Pancreas (tissue), 10 donors: ENCODE results near the gene TMEM263. TPM values are rescaled to one million over a fixed set of nuclear protein-coding genes. Genes with fewer than 3 reads are reported as not detected.
"Not testable (repeated sequence)": the region's sequence is repeated elsewhere in the genome, so short reads cannot be mapped to it uniquely, and the experiment has no call there.

ENCODE experiments used
- ATAC-seq, 4 donors: fragments of 200-7000 bp; cut with Tn5 transposase; one replicate each; pipeline versions ENCODE4 v1.8.0 to v1.9.1; 2020; ENCODE audit warnings: mild to moderate bottlenecking in 4 of 4, moderate library complexity in 4 of 4
- DNase-seq, 6 donors: peaks; one replicate each; pipeline ENCODE4 v3.0.0-alpha.2; 2020
- FAIRE-seq: peaks from 2 replicates; lab custom pipeline; 2012; peaks lifted over from hg19 to GRCh38; lab: Jason Lieb, UNC
- H3K27ac ChIP-seq, 4 donors: fragments of 200-600 bp; sonication (generic); 1 replicate in 3 of 4; 2 replicates in 1 of 4; pipeline versions ENCODE4 v1.5.0 to v1.8.0; 2020
- H3K27me3 ChIP-seq, 4 donors: fragments of 200-600 bp; one replicate each; pipeline ENCODE4 v1.8.0; 2021
- H3K36me3 ChIP-seq, 3 donors: fragments of 200-600 bp; sonication (generic) in 1 of 3; one replicate each; pipeline versions ENCODE4 v1.5.0 to v1.8.0; 2020 to 2021
- H3K4me1 ChIP-seq, 3 donors: fragments of 200-600 bp; one replicate each; pipeline ENCODE4 v1.8.0; 2021
- H3K4me3 ChIP-seq, 4 donors: fragments of 200-600 bp; sonication (generic) in 2 of 4; one replicate each; pipeline versions ENCODE4 v1.5.0 to v1.8.0; 2020 to 2021
- H3K9me3 ChIP-seq, 4 donors: fragments of 200-600 bp; one replicate each; pipeline ENCODE4 v1.8.0; 2021
- WGBS, 2 donors: extraction: QIAGEN DNeasy Blood & Tissue Kit; methylation state at CpG; one replicate each; pipeline ENCODE4 v1.1.7; 2013; 5-methylcytosine and 5-hydroxymethylcytosine counted together
- intact Hi-C, 3 donors: fragments of 100-400 bp; cut with DNase I; formaldehyde crosslinking; loops; one replicate each; pipeline versions ENCODE4 v1.11.1 to v1.14.2; 2022
- polyA plus RNA-seq, 2 donors: library from polyadenylated mRNA; stranded (reverse); fragments of 200-250 nt; gene quantifications; one replicate each; pipeline ENCODE4 v1.2.3, GENCODE V29; 2013
- total RNA-seq, 6 donors: library from RNA; stranded (reverse); fragmentation: NEBNext Ultra II Directional in 4 of 6; extraction: Animal tissue kit (Norgen Biotek cat#: 25700) in 4 of 6; gene quantifications; one replicate each; pipeline versions ENCODE4 v1.2.1 to v1.2.4, GENCODE V29; 2021 to 2023
- TF ChIP-seq, protein P1 (sequence below), 4 donors: fragments of 200-600 bp; sonication (generic) in 3 of 4; IDR thresholded peaks; one replicate each; pipeline versions ENCODE4 v1.5.0 to v1.8.0; 2021; ENCODE audit warnings: antibody characterized with exemption in 4 of 4
- donor health status: healthy with polysubstance abuse.
- donor health status: DM: no; HTN: no; CAD: no; lungs with moderate emphysema.
- donor health status: DM: no; HTN: no; CAD: no.
- donor health status: control.
- donor health status: control.
- donor health status: Bipolar disorder and iron deficiency.
- donor health status: DM: yes; HTN: yes; CAD: no.
- donor health status: DM: no; HTN: no; CAD: no.
- donor health status: DM: no; HTN: no; CAD: no.
- donor health status: DM: yes; HTN: yes; CAD: no.

The TMEM263 gene
- total and polyA plus RNA-seq, 8 donors = 12.7 to 34.5 (median 23.4) TPM

DNA sequence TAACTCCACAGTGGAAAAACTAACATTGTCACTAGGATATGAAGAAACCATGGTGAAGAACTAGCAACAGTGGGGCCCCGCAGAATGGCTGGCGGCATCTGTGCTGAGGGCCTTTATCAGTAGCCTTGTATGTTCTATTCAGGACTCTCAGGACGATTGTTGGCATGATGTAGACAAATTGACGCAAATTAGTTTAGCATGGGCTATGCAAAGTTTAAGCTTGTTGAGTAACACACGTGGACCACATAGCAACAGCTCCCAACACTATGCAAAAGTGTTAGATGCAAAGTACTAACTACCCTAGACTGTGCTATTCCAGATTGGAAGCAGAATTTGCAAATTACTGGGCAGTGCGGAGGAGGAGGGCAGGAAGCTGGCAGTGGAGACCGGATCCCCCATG, 38.2 kb upstream of the TMEM263 start:
- WGBS, 2 donors = 56 to 68% methylated on average over 7 of the region's 7 CpGs
- TF ChIP-seq, protein P1, sequence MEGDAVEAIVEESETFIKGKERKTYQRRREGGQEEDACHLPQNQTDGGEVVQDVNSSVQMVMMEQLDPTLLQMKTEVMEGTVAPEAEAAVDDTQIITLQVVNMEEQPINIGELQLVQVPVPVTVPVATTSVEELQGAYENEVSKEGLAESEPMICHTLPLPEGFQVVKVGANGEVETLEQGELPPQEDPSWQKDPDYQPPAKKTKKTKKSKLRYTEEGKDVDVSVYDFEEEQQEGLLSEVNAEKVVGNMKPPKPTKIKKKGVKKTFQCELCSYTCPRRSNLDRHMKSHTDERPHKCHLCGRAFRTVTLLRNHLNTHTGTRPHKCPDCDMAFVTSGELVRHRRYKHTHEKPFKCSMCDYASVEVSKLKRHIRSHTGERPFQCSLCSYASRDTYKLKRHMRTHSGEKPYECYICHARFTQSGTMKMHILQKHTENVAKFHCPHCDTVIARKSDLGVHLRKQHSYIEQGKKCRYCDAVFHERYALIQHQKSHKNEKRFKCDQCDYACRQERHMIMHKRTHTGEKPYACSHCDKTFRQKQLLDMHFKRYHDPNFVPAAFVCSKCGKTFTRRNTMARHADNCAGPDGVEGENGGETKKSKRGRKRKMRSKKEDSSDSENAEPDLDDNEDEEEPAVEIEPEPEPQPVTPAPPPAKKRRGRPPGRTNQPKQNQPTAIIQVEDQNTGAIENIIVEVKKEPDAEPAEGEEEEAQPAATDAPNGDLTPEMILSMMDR (IDR thresholded peaks at IDR 0.05) = no peak
- Histone ChIP-seq H3K4me3 (no peak overlapping the region), H3K9me3 (no peaks in the 10 kb centered on the region), H3K27ac (no peak overlapping the region), H3K27me3 (no peaks in the 10 kb centered on the region), H3K4me1 (no peaks in the 10 kb centered on the region), H3K36me3 (no peaks in the 10 kb centered on the region)
- FAIRE-seq (no peak), ATAC-seq (no peak), DNase-seq (no peak)
- intact Hi-C loops = loop anchor here in 2 of 3 donors (10.0 kb wide), 1 partner anchor 533 kb away; no protein-coding TSS in a partner anchor

DNA sequence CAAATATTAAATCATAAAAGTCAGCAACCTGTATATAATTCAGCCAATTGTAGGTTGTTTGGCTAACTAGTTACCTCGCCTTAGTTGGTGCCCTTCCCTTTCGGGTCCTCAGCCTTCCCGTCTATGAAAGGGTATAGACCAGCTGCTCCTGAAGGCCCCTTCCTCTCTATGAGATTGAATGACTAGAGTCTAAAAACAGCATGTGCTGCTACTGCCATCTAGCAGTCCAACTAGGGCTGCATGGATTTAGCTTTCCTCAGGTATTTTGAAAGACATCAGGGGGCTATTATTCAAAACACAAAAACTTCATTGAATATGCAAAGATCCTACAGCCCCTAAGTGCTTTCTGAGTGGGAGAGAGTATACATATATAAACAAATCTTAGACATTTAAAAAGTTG, 37.0 kb upstream of the TMEM263 start:
- DNase-seq = no peak
- Histone ChIP-seq H3K27ac (no peak overlapping the region), H3K27me3 (no peaks in the 10 kb centered on the region), H3K4me3 (no peak overlapping the region), H3K9me3 (no peaks in the 10 kb centered on the region), H3K4me1 (no peaks in the 10 kb centered on the region), H3K36me3 (no peaks in the 10 kb centered on the region)
- intact Hi-C loops = loop anchor here in 2 of 3 donors (10.0 kb wide), 1 partner anchor 534 kb away; no protein-coding TSS in a partner anchor
- WGBS, 2 donors = 33 to 46% methylated on average over 3 of the region's 3 CpGs
- ATAC-seq = no peak
- no peak for FAIRE-seq
- TF ChIP-seq, protein P1 (IDR thresholded peaks at IDR 0.05) = no peak

DNA sequence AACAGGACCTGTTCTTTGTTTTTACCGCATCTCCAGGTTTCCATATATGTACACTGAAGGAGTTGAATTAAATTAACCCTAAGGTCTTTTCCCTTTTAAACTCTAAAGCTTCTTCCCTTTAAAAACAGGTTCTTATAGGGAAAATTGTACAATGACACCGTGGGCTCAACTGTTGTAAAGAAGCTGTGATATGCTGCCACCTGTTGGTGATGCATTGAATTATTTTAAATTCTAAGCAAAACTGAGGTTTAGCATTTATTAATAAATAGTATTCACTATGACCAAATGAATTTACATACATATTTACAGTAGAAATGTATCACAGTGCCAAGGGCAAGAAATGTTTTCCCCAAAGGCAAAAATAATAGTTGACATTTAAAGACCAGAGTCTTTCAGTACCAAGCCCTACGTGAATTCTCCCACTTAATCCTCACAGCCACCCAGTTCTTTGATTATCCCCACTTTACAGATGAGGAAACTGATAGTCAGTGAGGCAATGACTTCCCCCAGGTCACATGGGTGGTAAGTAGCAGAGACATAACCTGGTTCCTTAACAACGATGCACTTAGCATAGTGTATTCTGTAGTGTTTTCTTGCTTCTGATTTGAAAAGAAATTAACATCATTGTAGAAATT, 35.7 kb upstream of the TMEM263 start:
- ATAC-seq (peak; percentile 56 to 74 (median 68)), DNase-seq (no peak), FAIRE-seq (peak; percentile 78)
- Histone ChIP-seq H3K4me3 (no peak overlapping the region), H3K4me1 (no peaks in the 10 kb centered on the region), H3K27me3 (no peaks in the 10 kb centered on the region), H3K36me3 (no peaks in the 10 kb centered on the region), H3K9me3 (no peaks in the 10 kb centered on the region), H3K27ac (no peak overlapping the region)
- 36 to 40% methylated on average over 4 of the region's 4 CpGs for WGBS, 2 donors
- intact Hi-C loops = loop anchor here in 2 of 3 donors (10.0 kb wide), 1 partner anchor 535 kb away; no protein-coding TSS in a partner anchor
- TF ChIP-seq, protein P1 (IDR thresholded peaks at IDR 0.05) = peak; percentile 29 to 74 (median 68)

DNA sequence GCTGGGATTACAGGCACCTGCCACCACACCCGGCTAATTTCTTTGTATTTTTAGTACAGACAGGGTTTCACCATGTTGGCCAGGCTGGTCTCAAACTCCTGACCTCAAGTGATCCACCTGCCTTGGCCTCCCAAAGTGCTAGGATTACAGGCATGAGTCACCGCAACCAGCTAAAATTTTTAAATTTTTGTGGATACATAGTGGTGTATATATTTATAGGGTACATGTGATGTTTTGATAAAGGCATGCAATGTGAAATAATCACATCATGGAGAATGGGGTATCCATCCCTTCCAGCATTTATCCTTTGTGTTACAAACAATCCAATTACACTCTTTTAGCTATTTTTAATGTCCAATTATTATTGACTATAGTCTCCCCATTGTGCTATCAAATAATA, 33.7 kb upstream of the TMEM263 start:
- intact Hi-C loops, DNase-seq, H3K27ac ChIP-seq, H3K9me3 ChIP-seq, H3K4me1 ChIP-seq, H3K4me3 ChIP-seq, H3K27me3 ChIP-seq, FAIRE-seq, ATAC-seq, H3K36me3 ChIP-seq: not testable (repeated sequence)
- WGBS, 2 donors = 68 to 70% methylated on average over 2 of the region's 2 CpGs

DNA sequence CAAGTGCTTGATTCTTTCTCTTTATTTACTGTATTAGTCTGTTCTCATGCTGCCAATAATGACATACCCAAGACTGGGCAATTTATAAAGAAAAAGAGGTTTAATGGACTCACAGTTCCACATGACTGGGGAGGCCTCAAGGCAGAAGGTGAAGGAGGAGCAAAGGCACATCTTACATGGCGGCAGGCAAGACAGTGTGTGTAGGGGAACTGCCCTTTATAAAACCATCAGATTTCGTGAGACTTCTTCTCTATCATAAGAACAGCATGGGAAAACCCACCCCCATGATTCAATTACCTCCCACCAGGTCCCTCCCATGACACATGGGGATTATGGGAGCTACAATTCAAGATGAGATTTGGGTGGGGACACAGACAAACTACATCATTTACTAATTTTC, 32.1 kb upstream of the TMEM263 start:
- H3K27me3 ChIP-seq, H3K27ac ChIP-seq, intact Hi-C loops, DNase-seq, H3K9me3 ChIP-seq, FAIRE-seq, H3K4me3 ChIP-seq, ATAC-seq, H3K36me3 ChIP-seq, H3K4me1 ChIP-seq: not testable (repeated sequence)
- 84 to 95% methylated on average over 2 of the region's 2 CpGs for WGBS, 2 donors

DNA sequence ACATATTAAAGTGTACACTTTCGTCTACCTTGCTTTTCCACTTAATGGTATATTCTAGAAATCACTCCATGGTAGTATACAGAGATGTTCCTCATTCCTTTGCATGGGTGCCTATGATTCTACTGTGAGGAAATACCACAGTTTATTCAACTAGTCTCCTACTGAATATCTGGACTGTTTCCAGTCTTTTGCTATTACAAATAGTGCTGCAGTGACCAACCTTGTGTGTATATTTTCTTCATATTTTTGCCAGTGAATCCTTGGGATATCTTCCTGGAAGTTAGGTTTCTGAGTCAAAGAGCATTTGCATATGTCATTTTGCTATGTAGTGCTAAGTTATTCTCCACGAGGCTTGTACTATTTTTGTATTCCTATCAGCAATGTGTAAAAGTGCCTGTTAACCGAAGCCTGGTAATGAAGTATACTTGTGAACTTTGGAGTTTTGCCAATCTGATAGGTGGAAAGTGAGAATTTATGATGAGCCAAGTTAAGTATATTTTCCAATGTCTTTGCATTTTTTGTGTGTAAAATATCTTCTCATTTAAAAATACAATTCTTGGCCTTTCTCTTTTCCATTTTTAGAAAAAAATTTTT, 31.3 kb upstream of the TMEM263 start:
- no peaks in the 10 kb centered on the region for H3K4me1 ChIP-seq
- no peak overlapping the region for H3K27ac ChIP-seq
- TF ChIP-seq, protein P1 (IDR thresholded peaks at IDR 0.05) = no peak
- FAIRE-seq = no peak
- DNase-seq = no peak
- intact Hi-C loops = no loop called here
- no peaks in the 10 kb centered on the region for H3K9me3 ChIP-seq
- 41% methylated on average over 3 of the region's 3 CpGs for WGBS, 2 donors
- no peak for ATAC-seq
- H3K36me3 ChIP-seq = no peaks in the 10 kb centered on the region
- no peak overlapping the region for H3K4me3 ChIP-seq
- H3K27me3 ChIP-seq = no peaks in the 10 kb centered on the region
